Measurements from ENCODE around the gene USP3. TPM values are rescaled to one million over a fixed set of nuclear protein-coding genes. Genes with fewer than 3 reads are reported as not detected.
"Not testable (repeated sequence)": the region's sequence is repeated elsewhere in the genome, so short reads cannot be mapped to it uniquely, and the experiment has no call there.

Gene USP3
- total RNA-seq, 1 donor from 2014 or later: 46.3 TPM

GRCh38 chr15:63615935-63616334, 111.5 kb downstream of the USP3 start:
- H3K36me3 ChIP-seq (ENCODE audit: control insufficient read depth, insufficient read depth, low read length): peaks cover 3% of the 10 kb centered on the region
- no peaks in the 10 kb centered on the region for H3K27me3 ChIP-seq (ENCODE audit: control insufficient read depth, insufficient read depth, low read length)
- peak; percentile 34 for DNase-seq (ENCODE audit: low read depth)
- H3K4me3 ChIP-seq (ENCODE audit: low read depth, low read length): no peak overlapping the region
- TF ChIP-seq CTCF (IDR thresholded peaks at IDR 0.05; ENCODE audit: insufficient read depth, low read length, poor library complexity, severe bottlenecking): no peak

- H3K27me3 ChIP-seq (ENCODE audit: control insufficient read depth, insufficient read depth, low read length); DNase-seq (ENCODE audit: low read depth); H3K4me3 ChIP-seq (ENCODE audit: low read depth, low read length); H3K36me3 ChIP-seq (ENCODE audit: control insufficient read depth, insufficient read depth, low read length): not testable (repeated sequence)
Observed at GRCh38 chr15:63617147-63617546, 112.8 kb downstream of the USP3 start.

GRCh38 chr15:63617627-63618026, 113.2 kb downstream of the USP3 start:
- H3K4me3 ChIP-seq (ENCODE audit: low read depth, low read length); DNase-seq (ENCODE audit: low read depth); H3K36me3 ChIP-seq (ENCODE audit: control insufficient read depth, insufficient read depth, low read length); H3K27me3 ChIP-seq (ENCODE audit: control insufficient read depth, insufficient read depth, low read length): not testable (repeated sequence)

GRCh38 chr15:63620760-63621159, 116.4 kb downstream of the USP3 start:
- H3K27me3 ChIP-seq (ENCODE audit: control insufficient read depth, insufficient read depth, low read length); DNase-seq (ENCODE audit: low read depth); H3K36me3 ChIP-seq (ENCODE audit: control insufficient read depth, insufficient read depth, low read length); H3K4me3 ChIP-seq (ENCODE audit: low read depth, low read length): not testable (repeated sequence)

GRCh38 chr15:63623232-63623969, 119.0 kb downstream of the USP3 start:
- TF ChIP-seq CTCF (IDR thresholded peaks at IDR 0.05; ENCODE audit: insufficient read depth, low read length, poor library complexity, severe bottlenecking): no peak
- DNase-seq (ENCODE audit: low read depth): no peak
- Histone ChIP-seq H3K27me3 (ENCODE audit: control insufficient read depth, insufficient read depth, low read length) (no peaks in the 10 kb centered on the region), H3K4me3 (ENCODE audit: low read depth, low read length) (no peak overlapping the region), H3K36me3 (ENCODE audit: control insufficient read depth, insufficient read depth, low read length) (no peaks in the 10 kb centered on the region)

GRCh38 chr15:63626955-63627354, 122.6 kb downstream of the USP3 start:
- Histone ChIP-seq H3K27me3 (ENCODE audit: control insufficient read depth, insufficient read depth, low read length) (no peaks in the 10 kb centered on the region), H3K36me3 (ENCODE audit: control insufficient read depth, insufficient read depth, low read length) (no peaks in the 10 kb centered on the region), H3K4me3 (ENCODE audit: low read depth, low read length) (no peak overlapping the region)
- DNase-seq (ENCODE audit: low read depth): no peak
- TF ChIP-seq CTCF (IDR thresholded peaks at IDR 0.05; ENCODE audit: insufficient read depth, low read length, poor library complexity, severe bottlenecking): no peak

- TF ChIP-seq CTCF (IDR thresholded peaks at IDR 0.05; ENCODE audit: insufficient read depth, low read length, poor library complexity, severe bottlenecking): no peak
- Histone ChIP-seq H3K27me3 (ENCODE audit: control insufficient read depth, insufficient read depth, low read length) (no peaks in the 10 kb centered on the region), H3K36me3 (ENCODE audit: control insufficient read depth, insufficient read depth, low read length) (no peaks in the 10 kb centered on the region), H3K4me3 (ENCODE audit: low read depth, low read length) (no peak overlapping the region)
- DNase-seq (ENCODE audit: low read depth): no peak
Observed at GRCh38 chr15:63628123-63628822, 123.9 kb downstream of the USP3 start.
